Naive thymus-derived CD8-positive, alpha-beta T cell (primary cell): ENCODE results near the gene SMO. TPM values are rescaled to one million over a fixed set of nuclear protein-coding genes. Genes with fewer than 3 reads are reported as not detected.

Experiments used
- ATAC-seq, 2 donors: fragments of 150-1000 bp; cut with Tn5 transposase in 1 of 2; sonication (Bioruptor Pico), chemical (Tn5 transposase) in 1 of 2; 1 replicate in 1 of 2; 2 replicates in 1 of 2; pipeline ENCODE4 v1.10.0; 2021; ENCODE audit warnings: mild to moderate bottlenecking in 2 of 2, moderate library complexity in 2 of 2
- POLR2A ChIA-PET: fragments of 350-600 bp; sonication (Branson Sonifier 250); formaldehyde crosslinking; loops from one replicate; lab custom pipeline; 2021; ENCODE audit warnings: antibody characterized with exemption; lab: Charles Lee
- DNase-seq, 10 donors: peaks; one replicate each; pipeline versions ENCODE4 v3.0.0 to v3.0.0-alpha.2; 2020 to 2022
- H3K27ac Mint-ChIP-seq, 10 donors: one replicate each; pipeline ENCODE4 v1.8.0; 2020 to 2022; ENCODE audit warnings: mild to moderate bottlenecking in 10 of 10, mixed read lengths in 10 of 10, moderate library complexity in 4 of 10, inconsistent platforms in 1 of 10
- H3K27me3 Mint-ChIP-seq, 5 donors: one replicate each; pipeline ENCODE4 v1.8.0; 2021 to 2022; ENCODE audit warnings: mixed read lengths in 5 of 5
- H3K36me3 Mint-ChIP-seq, 3 donors: one replicate each; pipeline ENCODE4 v1.8.0; 2020 to 2022; ENCODE audit warnings: mixed read lengths in 3 of 3, mild to moderate bottlenecking in 2 of 3, inconsistent platforms in 1 of 3
- H3K4me1 Mint-ChIP-seq, 4 donors: one replicate each; pipeline ENCODE4 v1.8.0; 2021 to 2022; ENCODE audit warnings: mixed read lengths in 4 of 4
- H3K4me3 Mint-ChIP-seq, 10 donors: one replicate each; pipeline ENCODE4 v1.8.0; 2020 to 2022; ENCODE audit warnings: mild to moderate bottlenecking in 10 of 10, mixed read lengths in 10 of 10, moderate library complexity in 6 of 10, inconsistent platforms in 1 of 10
- H3K9me3 Mint-ChIP-seq, 9 donors: one replicate each; pipeline ENCODE4 v1.8.0; 2020 to 2022; ENCODE audit warnings: mixed read lengths in 9 of 9, mild to moderate bottlenecking in 3 of 9, inconsistent platforms in 1 of 9, moderate library complexity in 1 of 9
- polyA plus RNA-seq, 3 donors: library from polyadenylated mRNA; unstranded; fragments of 300-500 nt; fragmentation: Illumina TruSeq; gene quantifications; one replicate each; pipeline ENCODE4 v1.2.3, GENCODE V29; 2021
- total RNA-seq, 8 experiments: library from RNA in 2 of 8; stranded (reverse) in 2 of 8; gene quantifications; one replicate each; pipeline ENCODE4 v1.2.3 and lab custom pipeline; 2021 to 2026

Gene SMO
- total and polyA plus RNA-seq, 5 experiments from 2014 or later = 0.13 TPM; not detected in 4

GRCh38 chr7:129202058-129202777 is 13.8 kb downstream of the SMO start:
- Mint-ChIP-seq H3K27me3 (peaks cover 1 to 11% (median 5%) of the 10 kb centered on the region in 5 donors), H3K36me3 (no peaks in the 10 kb centered on the region), H3K4me3 (no peak overlapping the region), H3K4me1 (no peaks in the 10 kb centered on the region), H3K27ac (no peak overlapping the region), H3K9me3 (no peaks in the 10 kb centered on the region)
- POLR2A ChIA-PET = no interaction called here
- no peak for DNase-seq
- ATAC-seq = no peak

- Mint-ChIP-seq H3K36me3 (no peaks in the 10 kb centered on the region), H3K4me3 (no peak overlapping the region), H3K27me3 (peaks cover 0 to 11% (median 5%) of the 10 kb centered on the region in 5 donors), H3K9me3 (no peaks in the 10 kb centered on the region), H3K27ac (no peak overlapping the region), H3K4me1 (no peaks in the 10 kb centered on the region)
- DNase-seq (no peak), ATAC-seq (no peak)
- POLR2A ChIA-PET = no interaction called here
Observed at GRCh38 chr7:129203050-129203741, 14.8 kb downstream of the SMO start.

DNA sequence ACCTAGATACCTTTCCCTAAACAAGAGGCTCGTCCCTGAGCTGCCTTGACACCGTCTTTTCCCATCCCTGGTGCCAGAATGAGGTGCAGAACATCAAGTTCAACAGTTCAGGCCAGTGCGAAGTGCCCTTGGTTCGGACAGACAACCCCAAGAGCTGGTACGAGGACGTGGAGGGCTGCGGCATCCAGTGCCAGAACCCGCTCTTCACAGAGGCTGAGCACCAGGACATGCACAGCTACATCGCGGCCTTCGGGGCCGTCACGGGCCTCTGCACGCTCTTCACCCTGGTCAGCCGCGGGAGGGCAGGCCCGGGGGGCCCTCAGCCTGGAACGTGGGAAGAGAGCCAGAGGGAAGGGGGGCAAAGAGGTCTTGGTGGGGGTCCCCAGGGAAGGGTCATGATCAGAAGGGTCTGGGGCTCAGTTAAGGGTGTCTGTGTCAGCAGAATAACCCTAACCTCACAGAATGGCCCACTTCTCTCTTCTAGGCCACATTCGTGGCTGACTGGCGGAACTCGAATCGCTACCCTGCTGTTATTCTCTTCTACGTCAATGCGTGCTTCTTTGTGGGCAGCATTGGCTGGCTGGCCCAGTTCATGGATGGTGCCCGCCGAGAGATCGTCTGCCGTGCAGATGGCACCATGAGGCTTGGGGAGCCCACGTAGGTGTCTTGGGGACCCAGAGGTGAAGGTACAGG is 16.8 kb downstream of the SMO start:
- H3K4me1 Mint-ChIP-seq = peaks cover 0 to under 1% (median 0%) of the 10 kb centered on the region in 4 donors
- H3K27ac Mint-ChIP-seq = no peak overlapping the region
- no peak overlapping the region for H3K4me3 Mint-ChIP-seq
- no peak for ATAC-seq
- H3K9me3 Mint-ChIP-seq = no peaks in the 10 kb centered on the region
- peaks cover 0 to 11% (median 5%) of the 10 kb centered on the region in 5 donors for H3K27me3 Mint-ChIP-seq
- POLR2A ChIA-PET = no interaction called here
- DNase-seq = no peak
- no peaks in the 10 kb centered on the region for H3K36me3 Mint-ChIP-seq

GRCh38 chr7:129205987-129206785 is 17.8 kb downstream of the SMO start:
- Mint-ChIP-seq H3K27ac (no peak overlapping the region), H3K4me3 (no peak overlapping the region), H3K36me3 (no peaks in the 10 kb centered on the region), H3K27me3 (peaks cover 0 to 11% (median 5%) of the 10 kb centered on the region in 5 donors), H3K9me3 (no peaks in the 10 kb centered on the region), H3K4me1 (peaks cover 0 to 2% (median 0%) of the 10 kb centered on the region in 4 donors)
- no peak for DNase-seq
- POLR2A ChIA-PET = no interaction called here
- no peak for ATAC-seq

- no peak for ATAC-seq
- no peaks in the 10 kb centered on the region for H3K27me3 Mint-ChIP-seq
Observed at GRCh38 chr7:129208667-129209066, 20.2 kb downstream of the SMO start.

GRCh38 chr7:129209067-129209926 is 20.9 kb downstream of the SMO start:
- H3K9me3 Mint-ChIP-seq = no peaks in the 10 kb centered on the region
- DNase-seq (no peak), ATAC-seq (no peak)
- no peak overlapping the region for H3K27ac Mint-ChIP-seq
- H3K4me1 Mint-ChIP-seq = peaks cover 0 to 2% (median 0%) of the 10 kb centered on the region in 4 donors
- no peaks in the 10 kb centered on the region for H3K36me3 Mint-ChIP-seq
- POLR2A ChIA-PET = no interaction called here
- peaks cover 0 to 3% (median 0%) of the 10 kb centered on the region in 5 donors for H3K27me3 Mint-ChIP-seq
- peak overlapping the region in 1 of 10 donors; percentile 18 for H3K4me3 Mint-ChIP-seq

More at GRCh38 chr7:129208667-129209066, 20.2 kb downstream of the SMO start:
- Mint-ChIP-seq H3K4me1 (peaks cover 0 to 2% (median 0%) of the 10 kb centered on the region in 4 donors), H3K4me3 (no peak overlapping the region), H3K27ac (no peak overlapping the region), H3K9me3 (no peaks in the 10 kb centered on the region), H3K36me3 (no peaks in the 10 kb centered on the region)
- POLR2A ChIA-PET = no interaction called here
- no peak for DNase-seq

DNA sequence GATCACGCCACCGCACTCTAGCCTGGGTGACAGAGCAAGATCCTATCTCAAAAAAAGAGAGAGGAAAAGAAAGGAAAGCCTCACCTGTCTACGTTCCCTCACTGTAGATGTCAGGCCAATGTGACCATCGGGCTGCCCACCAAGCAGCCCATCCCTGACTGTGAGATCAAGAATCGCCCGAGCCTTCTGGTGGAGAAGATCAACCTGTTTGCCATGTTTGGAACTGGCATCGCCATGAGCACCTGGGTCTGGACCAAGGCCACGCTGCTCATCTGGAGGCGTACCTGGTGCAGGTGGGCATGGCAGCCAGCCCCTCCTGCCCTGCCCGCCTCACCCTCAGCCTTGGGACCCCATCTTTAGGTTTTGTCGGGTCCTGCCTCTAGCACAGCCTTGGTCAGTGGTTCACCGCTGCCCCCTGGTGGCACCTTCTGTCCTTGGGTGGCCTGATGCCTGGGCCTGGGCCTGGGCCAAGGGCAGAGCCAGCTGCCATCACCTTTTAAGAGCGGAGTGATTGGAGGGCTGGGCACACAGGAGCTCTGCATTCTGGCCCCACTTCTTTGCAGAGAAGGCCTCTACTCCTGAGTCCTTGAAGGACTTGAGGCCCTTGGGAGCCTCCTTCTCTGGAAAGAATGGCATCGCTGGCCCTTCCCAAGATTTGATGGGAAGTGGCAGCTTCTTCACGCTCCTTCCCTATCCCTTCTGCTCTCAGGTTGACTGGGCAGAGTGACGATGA is 22.0 kb downstream of the SMO start:
- H3K4me1 Mint-ChIP-seq = peaks cover 0 to 2% (median 0%) of the 10 kb centered on the region in 4 donors
- H3K9me3 Mint-ChIP-seq = no peaks in the 10 kb centered on the region
- ATAC-seq = peak; percentile 81 to 93
- DNase-seq = peak; percentile 34 to 82 (median 62)
- no peak overlapping the region for H3K27ac Mint-ChIP-seq
- POLR2A ChIA-PET = no interaction called here
- H3K36me3 Mint-ChIP-seq = no peaks in the 10 kb centered on the region
- H3K4me3 Mint-ChIP-seq = no peak overlapping the region
- peaks cover 0 to 3% (median 0%) of the 10 kb centered on the region in 5 donors for H3K27me3 Mint-ChIP-seq

DNA sequence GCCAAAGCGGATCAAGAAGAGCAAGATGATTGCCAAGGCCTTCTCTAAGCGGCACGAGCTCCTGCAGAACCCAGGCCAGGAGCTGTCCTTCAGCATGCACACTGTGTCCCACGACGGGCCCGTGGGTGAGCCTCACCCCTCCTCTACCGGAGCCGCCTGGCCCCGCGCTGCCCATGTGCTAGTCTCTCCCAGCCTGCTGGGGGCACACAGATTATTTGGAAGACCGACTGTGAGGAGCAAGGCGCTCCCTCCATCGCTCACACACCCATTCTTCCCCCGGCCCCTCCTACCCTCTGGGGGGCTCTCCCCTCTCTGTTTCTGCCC is 22.5 kb downstream of the SMO start:
- Mint-ChIP-seq H3K27me3 (peaks cover 0 to 3% (median 0%) of the 10 kb centered on the region in 5 donors), H3K27ac (no peak overlapping the region), H3K4me3 (no peak overlapping the region), H3K36me3 (no peaks in the 10 kb centered on the region), H3K9me3 (peaks cover 0 to 2% (median 0%) of the 10 kb centered on the region in 9 donors), H3K4me1 (peaks cover 0 to 2% (median 0%) of the 10 kb centered on the region in 4 donors)
- DNase-seq (no peak), ATAC-seq (no peak)
- POLR2A ChIA-PET = no interaction called here

DNA sequence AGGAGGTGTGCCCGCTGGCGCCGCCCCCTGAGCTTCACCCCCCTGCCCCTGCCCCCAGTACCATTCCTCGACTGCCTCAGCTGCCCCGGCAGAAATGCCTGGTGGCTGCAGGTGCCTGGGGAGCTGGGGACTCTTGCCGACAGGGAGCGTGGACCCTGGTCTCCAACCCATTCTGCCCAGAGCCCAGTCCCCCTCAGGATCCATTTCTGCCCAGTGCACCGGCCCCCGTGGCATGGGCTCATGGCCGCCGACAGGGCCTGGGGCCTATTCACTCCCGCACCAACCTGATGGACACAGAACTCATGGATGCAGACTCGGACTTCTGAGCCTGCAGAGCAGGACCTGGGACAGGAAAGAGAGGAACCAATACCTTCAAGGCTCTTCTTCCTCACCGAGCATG is 23.7 kb downstream of the SMO start:
- Mint-ChIP-seq H3K36me3 (no peaks in the 10 kb centered on the region), H3K4me1 (peaks cover 0 to 2% (median 0%) of the 10 kb centered on the region in 4 donors), H3K27ac (no peak overlapping the region), H3K4me3 (no peak overlapping the region), H3K27me3 (peaks cover 0 to 3% (median 0%) of the 10 kb centered on the region in 5 donors), H3K9me3 (peaks cover 0 to 2% (median 0%) of the 10 kb centered on the region in 9 donors)
- DNase-seq = no peak
- ATAC-seq = no peak
- POLR2A ChIA-PET = no interaction called here

DNA sequence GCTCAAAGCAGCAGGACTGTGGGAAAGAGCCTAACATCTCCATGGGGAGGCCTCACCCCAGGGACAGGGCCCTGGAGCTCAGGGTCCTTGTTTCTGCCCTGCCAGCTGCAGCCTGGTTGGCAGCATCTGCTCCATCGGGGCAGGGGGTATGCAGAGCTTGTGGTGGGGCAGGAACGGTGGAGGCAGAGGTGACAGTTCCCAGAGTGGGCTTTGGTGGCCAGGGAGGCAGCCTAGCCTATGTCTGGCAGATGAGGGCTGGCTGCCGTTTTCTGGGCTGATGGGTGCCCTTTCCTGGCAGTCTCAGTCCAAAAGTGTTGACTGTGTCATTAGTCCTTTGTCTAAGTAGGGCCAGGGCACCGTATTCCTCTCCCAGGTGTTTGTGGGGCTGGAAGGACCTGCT is 24.2 kb downstream of the SMO start:
- no peak for ATAC-seq
- no peak for DNase-seq
- Mint-ChIP-seq H3K27me3 (peaks cover 0 to 3% (median 0%) of the 10 kb centered on the region in 5 donors), H3K9me3 (peaks cover 0 to 2% (median 0%) of the 10 kb centered on the region in 9 donors), H3K4me3 (no peak overlapping the region), H3K4me1 (peaks cover 0 to 2% (median 0%) of the 10 kb centered on the region in 4 donors), H3K27ac (no peak overlapping the region), H3K36me3 (no peaks in the 10 kb centered on the region)
- POLR2A ChIA-PET = no interaction called here

DNA sequence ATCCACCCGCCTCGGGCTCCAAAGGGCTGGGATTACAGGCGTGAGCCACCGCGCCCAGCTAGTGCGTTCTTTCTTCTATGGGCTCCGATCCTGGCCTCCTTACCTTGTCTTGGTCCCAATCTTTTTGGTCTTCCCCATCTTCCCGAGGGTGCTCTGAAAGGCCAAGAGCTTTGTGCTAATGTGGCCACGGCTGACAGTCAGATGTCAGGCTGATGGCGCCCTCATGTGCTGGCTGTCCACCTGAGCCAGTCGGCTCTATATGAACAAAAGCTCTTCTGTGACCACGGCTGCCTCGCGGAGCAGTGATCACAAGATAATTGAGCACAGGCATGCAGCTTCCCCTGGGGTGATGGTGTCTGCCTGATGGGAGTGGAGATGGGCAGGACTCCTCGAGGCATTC is 25.4 kb downstream of the SMO start:
- Mint-ChIP-seq H3K27ac (no peak overlapping the region), H3K27me3 (peaks cover 0 to 5% (median 0%) of the 10 kb centered on the region in 5 donors), H3K4me1 (peaks cover 0 to 6% (median 1%) of the 10 kb centered on the region in 4 donors), H3K9me3 (peaks cover 0 to 2% (median 0%) of the 10 kb centered on the region in 9 donors), H3K4me3 (no peak overlapping the region), H3K36me3 (no peaks in the 10 kb centered on the region)
- POLR2A ChIA-PET = interaction anchor here (0.5 kb wide), 1 partner anchor 388 kb away, joined by 3 read pairs; no protein-coding TSS in a partner anchor
- ATAC-seq = no peak
- no peak for DNase-seq
